Erythroblast (primary cell): ENCODE results near the gene NEGR1.

Experiments
- GATA1 ChIP-seq: IDR thresholded peaks from 2 replicates; pipeline ENCODE4 v1.6.1; 2011; ENCODE audit warnings: low read depth, mild to moderate bottlenecking, control low read depth, low read length, moderate library complexity
- POLR2A ChIP-seq: IDR thresholded peaks from 2 replicates; pipeline ENCODE4 v1.6.1; 2011; ENCODE audit warnings: mild to moderate bottlenecking, low read length

DNA sequence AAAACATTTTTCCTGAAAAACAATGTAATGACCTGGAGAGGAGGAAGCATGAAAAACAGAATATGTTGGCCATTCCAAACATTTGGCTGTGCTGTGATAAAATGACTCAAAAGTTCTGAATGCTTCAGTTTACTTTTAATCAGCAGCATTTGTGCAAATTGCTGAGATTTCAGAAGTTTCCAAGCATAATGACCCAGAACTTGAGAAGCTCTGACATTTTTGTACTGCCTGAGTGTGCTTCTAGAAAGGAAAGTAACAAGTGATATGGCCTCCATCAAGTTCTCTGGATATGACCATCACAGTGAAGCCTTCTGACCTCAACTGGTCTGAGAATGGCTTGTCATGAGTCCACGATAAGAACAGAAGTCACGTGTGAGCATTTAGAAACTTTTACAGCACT, 918.1 kb downstream of the NEGR1 start:
- TF ChIP-seq POLR2A (no peak), GATA1 (no peak)
